Measurements from ENCODE around the gene CGN.
"Not testable (repeated sequence)": the region's sequence is repeated elsewhere in the genome, so short reads cannot be mapped to it uniquely, and the experiment has no call there.

Gene CGN

DNA sequence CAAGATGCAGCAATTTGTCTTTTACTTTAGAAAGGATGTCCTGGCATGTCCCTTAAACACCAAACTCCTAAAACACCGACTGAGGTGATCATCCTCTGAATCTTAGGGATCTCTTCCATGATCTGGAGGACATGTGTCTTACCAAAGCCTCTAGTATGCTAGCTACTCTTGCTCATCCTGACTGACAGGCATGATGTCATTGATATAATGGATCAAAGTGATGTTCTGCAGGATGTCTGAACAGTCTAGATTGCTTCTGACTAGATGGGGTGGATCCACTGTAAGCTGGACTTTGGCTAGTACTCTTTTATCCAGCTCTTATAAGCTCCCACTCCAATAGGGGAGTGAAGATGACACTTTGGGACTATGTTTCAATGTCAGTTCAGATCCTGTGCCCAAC is 11.3 kb upstream of the CGN start:
- no peak for DNase-seq (ENCODE audit: low spot score)

DNA sequence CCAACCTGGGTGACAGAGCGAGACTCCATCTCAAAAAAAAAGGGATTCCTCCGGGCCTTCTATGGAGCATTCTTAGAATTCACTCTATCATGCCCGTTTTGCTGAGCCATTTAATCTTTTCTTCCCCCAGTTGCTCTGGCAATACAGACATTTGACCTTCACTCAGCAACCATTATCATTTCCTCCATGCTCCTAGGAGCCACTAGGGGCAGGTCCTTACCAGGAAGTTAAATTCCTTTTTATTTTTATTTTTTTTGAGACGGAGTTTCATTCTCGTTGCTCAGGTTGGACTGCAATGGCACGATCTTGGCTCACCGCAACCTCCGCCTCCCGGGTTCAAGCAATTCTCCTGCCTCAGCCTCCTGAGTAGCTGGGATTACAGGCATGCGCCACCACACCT is 9.7 kb upstream of the CGN start:
- no peak for DNase-seq (ENCODE audit: low spot score)

DNA sequence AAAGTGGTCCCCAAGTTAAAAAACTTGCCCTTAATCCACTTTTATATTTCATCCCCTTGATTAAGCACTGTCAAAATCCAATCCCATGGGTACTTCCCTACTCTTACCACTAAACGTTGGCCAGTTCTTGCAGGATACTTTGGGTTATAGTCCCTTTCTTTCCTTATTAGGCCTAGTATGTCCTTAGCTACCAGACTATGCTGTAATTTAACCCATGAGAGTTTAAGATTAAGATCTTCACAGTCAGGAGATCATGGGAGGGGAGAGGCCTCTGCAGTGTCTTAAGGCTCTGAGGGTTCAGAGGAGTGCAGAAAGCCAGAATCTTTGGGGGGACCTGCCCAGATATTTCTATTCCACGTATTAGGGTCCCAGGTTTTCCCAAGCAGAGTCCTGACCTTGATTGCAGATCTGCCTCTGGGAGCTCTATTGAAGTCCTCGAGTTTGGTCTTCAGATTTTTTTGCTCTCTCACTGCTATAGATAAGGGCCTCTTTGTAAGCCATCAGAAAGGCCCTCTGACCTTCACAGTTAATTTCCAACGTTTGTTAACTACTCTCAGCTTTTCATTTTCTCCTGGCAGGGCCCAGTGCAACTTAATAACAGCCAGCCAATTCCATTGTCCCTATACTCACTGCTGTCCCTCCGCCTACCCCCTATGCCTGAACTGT is 9.0 kb upstream of the CGN start:
- no peak for DNase-seq (ENCODE audit: low spot score)

DNA sequence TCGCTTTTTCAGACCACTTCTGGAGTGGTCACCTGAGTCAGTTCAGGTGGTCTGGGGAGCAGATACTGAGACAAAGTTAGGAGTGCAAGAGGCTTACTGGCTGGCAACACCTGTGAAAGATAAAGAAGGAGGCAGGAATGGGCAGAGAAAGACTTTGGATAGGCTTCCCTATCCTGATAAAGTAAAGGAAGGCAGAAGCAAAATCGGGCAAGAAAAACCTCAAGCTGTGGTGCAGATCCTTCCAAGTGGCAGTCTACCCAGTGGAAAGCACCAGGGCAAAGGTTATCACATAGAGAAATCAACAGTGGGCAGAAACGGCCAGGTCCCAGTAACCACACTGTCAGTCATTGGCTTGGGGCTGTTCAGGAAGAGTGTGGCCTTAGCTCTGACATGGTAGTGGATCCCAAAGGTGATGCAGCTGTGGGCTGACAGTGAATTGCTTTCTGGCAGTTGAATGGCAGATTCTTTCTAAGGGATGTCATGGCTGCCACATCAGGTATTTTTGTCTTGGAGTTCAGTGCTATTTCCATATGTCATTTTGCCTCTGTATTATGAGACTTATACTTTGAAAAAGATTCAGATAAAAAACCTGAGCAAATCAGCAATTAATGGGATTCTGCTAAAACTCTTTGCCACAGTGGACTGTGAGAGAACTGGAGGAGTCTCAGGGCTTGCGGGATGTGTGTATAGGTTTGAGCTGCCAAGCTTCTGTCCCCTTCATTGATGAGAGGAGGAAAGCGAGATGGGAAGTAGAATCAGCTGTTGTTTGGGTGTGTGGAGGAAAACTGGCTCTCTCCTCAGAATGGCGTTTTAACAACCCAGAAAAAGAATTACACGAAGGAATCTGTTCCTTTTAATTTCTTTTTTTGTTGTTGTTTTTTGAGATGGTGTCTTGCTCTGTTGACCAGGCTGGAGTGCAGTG is 8.1 kb upstream of the CGN start:
- DNase-seq (ENCODE audit: low spot score): no peak

DNA sequence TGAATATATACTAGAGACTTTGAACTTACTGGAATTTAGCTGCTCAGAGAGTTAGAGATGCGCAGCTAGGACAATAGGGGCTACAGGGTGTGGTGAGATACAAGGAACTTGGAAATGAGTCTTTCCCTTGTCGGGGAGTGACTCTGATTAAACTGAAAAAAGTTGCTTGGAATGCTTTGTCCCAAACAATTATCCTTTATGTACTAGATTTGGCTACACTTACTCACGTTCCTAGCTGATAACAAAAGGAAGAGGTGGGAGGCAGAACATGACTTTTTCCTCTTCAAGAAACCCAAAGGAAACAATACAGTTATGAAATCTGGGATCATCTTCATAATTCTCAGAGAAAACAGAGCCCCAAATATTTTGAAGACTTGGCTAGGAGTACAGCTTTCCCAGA is 6.9 kb upstream of the CGN start:
- DNase-seq (ENCODE audit: low spot score): no peak

DNA sequence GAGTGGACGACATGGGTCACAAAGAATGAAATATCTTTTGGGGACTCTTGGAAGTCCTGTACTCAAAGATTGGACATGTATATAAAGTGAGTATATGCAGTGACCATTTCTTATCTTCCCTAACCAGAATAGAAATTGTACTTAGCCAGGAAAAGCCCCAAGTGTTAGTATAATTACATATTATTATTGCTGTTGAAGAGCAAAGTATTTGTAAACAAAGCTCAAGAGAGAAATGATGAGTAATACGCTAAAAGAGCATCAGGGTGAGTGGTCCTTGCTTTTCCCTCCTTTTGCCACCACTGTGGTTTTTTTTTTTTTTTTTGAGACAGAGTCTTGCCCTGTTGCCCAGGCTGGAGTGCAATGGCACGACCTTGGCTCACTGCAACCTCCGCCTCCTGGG is 6.4 kb upstream of the CGN start:
- no peak for DNase-seq (ENCODE audit: low spot score)

DNA sequence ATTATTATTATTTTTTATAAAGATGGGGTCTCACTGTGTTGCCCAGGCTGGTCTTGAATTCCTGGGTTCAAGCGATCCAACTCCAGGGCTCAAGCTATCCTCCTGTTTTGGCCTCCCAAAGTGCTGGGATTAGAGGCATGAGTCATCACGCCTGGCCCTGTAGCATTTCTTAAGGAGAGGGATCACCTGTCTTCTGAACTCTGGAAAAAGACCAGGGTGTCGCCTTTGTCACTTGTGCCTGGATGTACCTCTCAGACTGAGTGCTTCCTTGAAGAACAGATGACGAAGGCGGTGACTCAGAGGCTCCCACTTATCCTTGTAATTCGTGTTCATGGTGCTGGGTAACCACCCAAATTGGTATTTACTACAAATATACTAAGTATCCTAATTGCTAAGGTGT is 2.4 kb upstream of the CGN start:
- DNase-seq (ENCODE audit: low spot score): no peak

DNA sequence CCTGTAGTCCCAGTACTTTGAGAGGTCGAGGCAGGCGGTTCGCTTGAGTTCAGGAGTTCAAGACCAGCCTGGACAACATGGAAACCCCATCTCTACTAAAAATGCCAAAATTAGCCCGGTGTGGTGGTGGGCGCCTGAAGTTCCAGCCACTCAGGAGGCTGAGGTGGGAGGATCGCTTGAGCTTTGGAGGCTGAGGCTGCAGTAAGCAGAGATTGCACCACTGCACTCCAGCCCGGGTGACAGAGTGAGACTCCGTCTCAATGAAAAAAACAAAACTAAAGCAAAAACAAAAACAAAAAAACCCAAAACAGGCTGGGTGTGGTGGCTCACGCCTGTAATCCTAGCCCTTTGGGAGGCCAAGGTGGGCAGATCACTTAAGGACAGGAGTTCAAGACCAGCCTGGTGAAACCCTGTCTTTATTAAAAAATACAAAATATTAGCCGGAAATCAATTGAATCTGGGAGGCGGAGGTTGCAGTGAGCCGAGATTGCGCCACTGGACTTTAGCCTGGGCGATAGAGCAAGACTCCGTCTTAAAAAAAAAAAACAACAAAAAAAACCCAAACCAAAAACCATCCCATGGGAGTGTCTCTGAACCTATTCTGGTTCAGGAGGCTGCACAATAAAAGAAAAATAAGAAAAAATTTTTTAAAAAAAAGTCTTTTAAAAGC is 1.7 kb upstream of the CGN start:
- DNase-seq (ENCODE audit: low spot score): no peak

DNA sequence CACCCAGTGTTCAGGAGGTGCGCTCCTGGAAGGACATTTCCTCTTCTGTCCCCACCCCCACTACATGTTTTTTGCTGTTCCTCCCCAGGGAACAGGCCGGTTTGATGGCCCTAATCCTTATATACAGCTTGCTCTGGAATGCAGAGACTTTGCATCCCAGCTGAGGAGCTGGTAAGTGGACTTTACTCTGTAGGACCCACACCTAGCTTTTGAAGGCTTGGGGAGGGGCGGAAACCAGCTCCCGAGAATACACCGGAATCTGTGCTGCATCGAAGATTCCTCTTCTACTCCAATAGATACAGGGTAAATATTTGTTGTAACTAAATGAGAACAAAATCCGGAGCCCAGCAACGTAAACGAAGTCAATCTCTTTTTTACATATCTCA is 1.2 kb upstream of the CGN start:
- no peak for DNase-seq (ENCODE audit: low spot score)

DNA sequence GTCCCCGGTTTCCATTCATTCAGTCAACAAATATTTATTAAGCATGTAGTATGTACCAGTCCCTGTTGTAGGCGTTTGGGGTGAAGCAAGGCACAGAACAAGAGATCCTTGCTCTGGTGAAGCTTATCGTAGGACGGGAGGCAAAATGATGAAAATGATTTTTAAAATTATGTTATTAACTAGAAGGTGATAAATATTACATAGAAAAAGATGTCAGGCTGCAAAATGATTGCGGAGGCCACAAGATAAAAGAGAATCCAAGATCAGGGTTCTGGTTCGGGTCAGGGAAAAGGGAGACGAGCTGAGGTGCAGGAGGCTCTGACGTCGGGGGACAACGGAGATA is 602 bp upstream of the CGN start:
- peak; percentile 3 for DNase-seq (ENCODE audit: low spot score)

DNA sequence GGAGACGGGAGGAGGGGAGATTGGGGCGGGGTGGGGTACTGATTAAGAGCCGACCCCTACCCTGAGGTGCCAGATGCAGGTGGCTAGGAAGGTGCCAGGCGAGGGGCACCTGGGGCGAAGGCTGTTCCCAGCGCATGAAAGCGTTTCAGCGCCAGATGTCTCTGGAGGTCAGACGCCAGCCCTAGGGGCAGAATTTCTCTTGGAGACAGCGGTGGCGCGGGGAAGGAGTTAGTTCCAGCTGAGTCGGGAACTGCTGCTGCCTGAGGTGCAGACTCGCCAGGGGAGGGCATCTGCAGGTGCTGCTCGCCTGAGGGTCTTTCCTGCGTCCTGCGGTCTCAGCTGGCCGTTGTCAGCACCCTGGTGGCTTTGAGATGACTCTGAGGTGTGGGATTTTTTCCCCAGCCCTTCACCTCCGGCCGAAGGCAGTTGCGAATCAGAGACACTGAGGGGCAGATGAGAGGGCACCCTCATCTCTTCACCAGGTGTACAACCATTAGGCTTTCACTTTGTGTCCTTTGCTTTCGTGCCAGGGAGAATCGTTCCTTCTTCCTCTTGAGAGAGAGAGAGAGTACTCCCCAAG is 539 bp downstream of the CGN start:
- DNase-seq (ENCODE audit: low spot score): peak; percentile 14

DNA sequence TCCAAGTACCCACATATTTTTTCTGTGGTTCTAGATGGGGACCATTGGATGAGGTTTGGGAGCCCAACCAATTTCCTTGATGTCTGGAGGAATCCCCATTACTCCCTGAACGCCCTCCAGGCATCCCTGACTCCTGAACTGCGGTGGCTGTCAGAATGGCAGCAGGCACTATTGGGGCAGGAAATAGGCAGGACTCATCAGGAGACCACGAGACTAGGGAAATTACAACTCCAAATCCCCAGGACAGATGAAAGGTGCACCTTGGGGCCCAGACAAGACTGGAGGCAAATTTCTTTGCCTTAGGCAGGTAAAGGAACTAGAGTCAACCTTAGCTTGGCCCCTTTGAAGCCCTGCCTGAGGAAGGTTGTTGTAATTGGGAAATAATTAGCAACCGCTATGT is 1.1 kb downstream of the CGN start:
- DNase-seq (ENCODE audit: low spot score): no peak

DNA sequence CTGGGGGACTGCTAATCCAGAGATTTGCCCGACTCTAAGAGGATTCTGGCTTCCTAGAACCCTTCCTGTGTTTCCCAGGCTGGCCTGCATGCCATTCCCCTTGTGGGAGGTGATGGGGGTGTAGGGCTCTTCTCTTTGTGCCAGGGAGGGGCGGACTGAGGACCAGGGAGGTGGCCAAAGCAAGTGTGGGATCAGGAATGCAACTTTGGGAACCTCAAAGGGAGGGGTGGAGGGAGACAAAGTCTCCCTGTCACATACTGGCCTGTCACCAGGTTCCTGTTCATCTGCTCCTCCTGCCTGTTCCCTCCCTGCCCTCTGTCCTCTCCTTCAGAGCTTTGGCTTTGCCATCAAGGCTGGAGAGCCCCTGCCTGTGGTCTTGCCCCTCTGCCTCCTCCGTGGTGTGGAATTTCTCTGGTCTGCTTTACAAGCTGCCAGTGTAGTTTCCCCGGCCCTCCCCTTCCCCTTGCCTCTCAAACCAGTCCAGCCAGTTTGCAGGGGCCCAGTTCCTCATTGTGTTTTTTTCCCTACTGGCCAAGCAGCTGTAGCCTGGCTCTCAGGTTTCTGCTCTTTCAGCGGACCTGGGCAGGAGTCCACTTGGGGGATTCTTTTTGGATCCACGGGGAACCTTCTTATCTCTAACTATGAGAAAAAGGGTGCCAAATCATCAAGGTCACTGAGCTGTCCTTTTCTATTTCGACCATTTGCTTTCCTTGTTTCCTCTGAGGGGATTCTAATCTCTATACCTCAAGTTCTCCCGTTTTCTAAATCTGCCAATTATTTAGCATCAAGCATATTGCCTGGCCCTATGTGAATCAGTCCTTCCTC is 1.8 kb downstream of the CGN start:
- DNase-seq (ENCODE audit: low spot score): no peak

DNA sequence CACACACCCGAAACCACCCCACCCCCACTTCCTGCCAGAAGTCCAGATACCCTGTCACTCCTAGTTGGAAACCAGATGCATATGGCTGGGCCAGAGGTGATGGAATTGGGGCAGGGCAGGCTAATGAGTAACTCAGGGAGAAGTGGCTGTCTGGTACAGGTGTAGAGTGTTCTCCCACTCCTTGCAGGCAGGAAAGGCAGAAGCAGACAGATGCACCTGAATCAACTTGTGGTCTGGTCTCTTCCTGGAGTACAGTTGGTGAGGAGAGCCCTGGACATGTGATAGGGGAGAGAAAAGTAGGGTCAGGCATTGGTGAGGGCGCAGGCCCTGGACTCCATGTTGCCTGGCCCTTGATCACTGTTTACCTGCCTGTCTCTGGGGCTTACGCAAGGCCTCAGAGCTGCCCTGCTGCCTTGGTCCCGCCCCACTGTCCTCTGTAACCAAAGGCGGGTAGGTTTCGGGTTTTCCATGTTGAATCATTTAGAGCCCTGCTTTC is 2.5 kb downstream of the CGN start:
- DNase-seq (ENCODE audit: low spot score): no peak

DNA sequence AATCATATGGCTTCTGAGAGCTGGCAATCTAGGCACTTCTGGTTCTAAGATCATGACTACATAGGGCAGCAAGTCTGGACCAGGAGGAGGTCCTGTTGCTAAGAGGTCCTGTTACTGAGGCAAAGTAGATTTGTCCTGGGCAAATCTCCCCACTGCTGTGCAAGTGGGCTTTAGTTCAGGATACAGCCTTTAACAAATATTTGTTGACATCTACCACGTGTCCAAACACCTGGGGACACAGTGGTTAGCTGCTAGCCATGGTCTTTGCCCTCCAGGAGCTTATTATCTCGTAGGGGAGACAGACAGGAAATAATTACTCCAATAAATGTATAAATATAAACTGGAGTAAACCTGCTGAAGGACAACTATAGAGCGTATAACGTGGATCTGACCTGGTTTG is 3.2 kb downstream of the CGN start:
- DNase-seq (ENCODE audit: low spot score): no peak

DNA sequence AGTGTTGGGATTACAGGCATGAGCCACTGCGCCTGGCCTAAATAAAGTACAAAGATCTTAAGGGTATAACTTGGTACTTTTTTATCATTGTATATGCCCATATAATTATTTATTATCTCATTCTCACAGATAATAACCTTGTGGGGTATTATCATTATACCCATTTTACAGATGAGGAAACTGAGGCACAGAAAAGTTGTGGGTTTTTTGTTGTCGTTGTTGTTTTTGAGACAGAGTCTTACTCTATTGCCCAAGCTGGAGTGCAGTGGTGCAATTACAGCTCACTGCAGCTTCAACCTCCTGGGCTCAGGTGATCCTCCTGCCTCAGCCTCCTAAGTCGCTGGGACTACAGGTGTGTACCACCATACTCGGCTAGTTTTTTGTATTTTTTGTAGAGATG is 4.1 kb downstream of the CGN start:
- no peak for DNase-seq (ENCODE audit: low spot score)

DNA sequence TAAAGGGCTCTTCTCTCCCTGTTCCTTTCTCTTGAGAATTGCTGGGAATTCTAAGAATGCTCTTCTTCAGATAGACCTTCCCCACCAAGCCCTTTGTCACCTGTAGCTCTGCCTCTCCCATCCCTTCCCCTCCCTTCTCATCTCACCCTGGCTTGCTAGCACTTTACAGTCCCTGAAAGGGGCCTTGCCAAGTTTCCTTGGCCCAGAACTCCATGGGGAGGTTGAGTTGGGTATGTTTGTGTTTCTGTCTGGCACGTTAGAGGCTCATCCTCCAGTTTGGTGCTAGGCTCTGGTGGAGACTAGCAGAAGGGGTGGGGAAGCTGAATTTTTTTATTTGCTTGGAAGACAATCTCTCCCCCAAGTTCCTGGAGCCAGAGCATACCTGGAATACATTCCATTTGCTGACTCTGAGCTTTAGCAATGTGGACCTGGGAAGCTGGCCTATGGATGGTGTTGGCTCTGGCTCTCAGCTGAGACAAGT is 4.9 kb downstream of the CGN start:
- DNase-seq (ENCODE audit: low spot score): no peak

DNA sequence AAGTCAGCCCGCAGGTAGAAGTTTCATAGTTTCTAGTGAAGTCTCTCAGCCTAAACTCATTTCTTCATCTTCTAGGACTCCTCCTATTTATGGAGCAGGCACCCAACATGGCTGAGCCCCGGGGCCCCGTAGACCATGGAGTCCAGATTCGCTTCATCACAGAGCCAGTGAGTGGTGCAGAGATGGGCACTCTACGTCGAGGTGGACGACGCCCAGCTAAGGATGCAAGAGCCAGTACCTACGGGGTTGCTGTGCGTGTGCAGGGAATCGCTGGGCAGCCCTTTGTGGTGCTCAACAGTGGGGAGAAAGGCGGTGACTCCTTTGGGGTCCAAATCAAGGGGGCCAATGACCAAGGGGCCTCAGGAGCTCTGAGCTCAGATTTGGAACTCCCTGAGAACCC is 7.2 kb downstream of the CGN start:
- DNase-seq (ENCODE audit: low spot score): no peak

DNA sequence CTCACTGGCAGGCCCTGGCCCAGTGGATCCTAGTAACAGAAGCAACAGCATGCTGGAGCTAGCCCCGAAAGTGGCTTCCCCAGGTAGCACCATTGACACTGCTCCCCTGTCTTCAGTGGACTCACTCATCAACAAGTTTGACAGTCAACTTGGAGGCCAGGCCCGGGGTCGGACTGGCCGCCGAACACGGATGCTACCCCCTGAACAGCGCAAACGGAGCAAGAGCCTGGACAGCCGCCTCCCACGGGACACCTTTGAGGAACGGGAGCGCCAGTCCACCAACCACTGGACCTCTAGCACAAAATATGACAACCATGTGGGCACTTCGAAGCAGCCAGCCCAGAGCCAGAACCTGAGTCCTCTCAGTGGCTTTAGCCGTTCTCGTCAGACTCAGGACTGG is 7.7 kb downstream of the CGN start:
- DNase-seq (ENCODE audit: low spot score): no peak

DNA sequence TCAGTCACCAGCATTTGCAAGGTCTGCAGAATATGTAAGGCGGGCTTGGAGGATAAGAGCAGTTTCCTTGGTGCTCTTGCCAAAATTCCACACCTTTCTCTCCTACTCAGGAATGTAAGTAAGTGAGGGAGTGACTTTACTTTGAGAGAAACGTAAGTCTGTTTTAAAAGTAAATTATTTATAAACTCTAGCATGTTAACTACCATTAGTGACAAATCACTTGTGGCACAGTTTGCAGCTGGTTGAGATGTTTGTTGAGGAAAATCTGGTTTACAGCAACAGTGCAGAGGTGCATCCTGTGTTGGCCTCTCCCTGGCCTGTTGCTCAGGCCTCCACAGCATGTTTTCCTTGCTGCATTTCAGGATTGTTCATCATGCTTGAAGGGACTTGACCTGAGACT is 8.5 kb downstream of the CGN start:
- no peak for DNase-seq (ENCODE audit: low spot score)

DNA sequence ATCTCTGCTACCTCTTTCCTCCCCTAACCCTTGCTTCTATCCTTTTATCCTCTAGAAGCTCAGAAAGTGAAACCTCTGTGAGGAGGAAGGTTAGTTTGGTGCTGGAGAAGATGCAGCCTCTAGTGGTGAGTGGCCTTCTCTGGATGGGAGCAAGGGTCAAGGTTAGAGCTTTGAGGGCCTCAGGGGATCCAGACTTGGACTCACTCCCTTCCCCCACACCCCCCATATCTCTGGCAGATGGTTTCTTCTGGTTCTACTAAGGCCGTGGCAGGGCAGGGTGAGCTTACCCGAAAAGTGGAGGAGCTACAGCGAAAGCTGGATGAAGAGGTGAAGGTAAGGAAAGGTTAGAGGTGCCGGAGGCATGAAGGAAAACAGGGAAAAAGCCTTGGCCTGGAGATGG is 9.2 kb downstream of the CGN start:
- DNase-seq (ENCODE audit: low spot score): no peak

DNA sequence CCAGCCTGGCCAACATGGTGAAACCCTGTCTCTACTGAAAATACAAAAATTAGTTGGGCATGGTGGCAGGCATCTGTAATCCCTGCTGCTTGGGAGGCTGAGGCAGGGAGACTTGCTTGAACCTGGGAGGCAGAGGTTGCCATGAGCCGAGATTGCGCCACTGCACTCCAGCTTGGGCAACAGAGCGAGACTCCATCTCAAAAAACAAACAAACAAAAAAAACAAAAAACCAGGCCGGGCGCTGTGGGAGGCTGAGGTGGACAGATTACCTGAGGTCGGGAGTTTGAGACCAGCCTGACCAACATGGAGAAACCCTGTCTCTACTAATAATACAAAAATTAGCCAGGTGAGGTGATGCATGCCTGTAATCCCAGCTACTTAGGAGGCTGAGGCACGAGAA is 11.2 kb downstream of the CGN start:
- not testable (repeated sequence) for DNase-seq (ENCODE audit: low spot score)
